GM18502 (cell line): ENCODE results near the gene MRPL9.

Experiments
- ATAC-seq: cut with Tn5 transposase; IDR thresholded peaks from one replicate; pipeline ENCODE4 v1.9.1; 2021; ENCODE audit warnings: mild to moderate bottlenecking; ENCODE audit not compliant: unreplicated experiment, poor library complexity

The MRPL9 gene

GRCh38 chr1:151762941-151763921 is at the start of gene MRPL9:
Gene MRPL9 (minus strand): TSS chr1:151763496. CDS start chr1:151763479, 17 bp downstream.
- peak; percentile 97 for ATAC-seq

GRCh38 chr1:151811181-151811580 is 47.9 kb upstream of the MRPL9 start:
- no peak for ATAC-seq

GRCh38 chr1:151809985-151810556 is 46.8 kb upstream of the MRPL9 start:
- no peak for ATAC-seq

- no peak for ATAC-seq
Measured at GRCh38 chr1:151809290-151809984, 46.1 kb upstream of the MRPL9 start.

GRCh38 chr1:151807766-151808165 is 44.5 kb upstream of the MRPL9 start:
- ATAC-seq, result no peak

- no peak for ATAC-seq
Measured at GRCh38 chr1:151807131-151807530, 43.8 kb upstream of the MRPL9 start.

- no peak for ATAC-seq
Measured at GRCh38 chr1:151806170-151806569, 42.9 kb upstream of the MRPL9 start.

- no peak for ATAC-seq
Measured at GRCh38 chr1:151805066-151805820, 41.9 kb upstream of the MRPL9 start, which contains the start of gene LINGO4. Gene LINGO4 (minus strand): TSS chr1:151805419. CDS start chr1:151802704, 2,715 bp downstream.

GRCh38 chr1:151803915-151804314 is 40.6 kb upstream of the MRPL9 start:
- no peak for ATAC-seq

- ATAC-seq, result no peak
Measured at GRCh38 chr1:151803164-151803563, 39.9 kb upstream of the MRPL9 start.

GRCh38 chr1:151802372-151802771 is 39.1 kb upstream of the MRPL9 start:
- no peak for ATAC-seq

- no peak for ATAC-seq
Measured at GRCh38 chr1:151801846-151802245, 38.5 kb upstream of the MRPL9 start.

GRCh38 chr1:151801310-151801820 is 38.1 kb upstream of the MRPL9 start:
- no peak for ATAC-seq

- no peak for ATAC-seq
Measured at GRCh38 chr1:151800830-151801229, 37.5 kb upstream of the MRPL9 start.

GRCh38 chr1:151799179-151800022 is 36.1 kb upstream of the MRPL9 start:
- no peak for ATAC-seq

- no peak for ATAC-seq
Measured at GRCh38 chr1:151798571-151798970, 35.3 kb upstream of the MRPL9 start.

GRCh38 chr1:151790940-151791651 is 27.8 kb upstream of the MRPL9 start:
- peak; percentile 8 for ATAC-seq
